PC-9 (cell line): ENCODE data around the gene C1orf94. TPM values are rescaled to one million over a fixed set of nuclear protein-coding genes. Genes with fewer than 3 reads are reported as not detected.

ENCODE experiments used
- BruUV-seq: library from RNA; stranded (reverse); fragments of 400-500 nt; replicated peaks from 2 replicates; lab custom pipeline; 2021; lab: Mats Ljungman, UMichigan
- CTCF ChIA-PET: fragments of 300-600 bp; sonication (Branson Sonifier 250); formaldehyde crosslinking; loops from one replicate; lab custom pipeline; 2022; ENCODE audit warnings: antibody characterized with exemption; lab: Charles Lee
- POLR2A ChIA-PET: fragments of 300-600 bp; sonication (Branson Sonifier 250); formaldehyde crosslinking; loops from one replicate; lab custom pipeline; 2022; ENCODE audit warnings: antibody characterized with exemption; ENCODE audit not compliant: unreplicated experiment; lab: Charles Lee
- DNase-seq, 2 experiments: peaks; one replicate each; pipeline versions ENCODE4 v3.0.0 to v3.0.0-alpha.2; 2015 to 2022; ENCODE audit warnings: mixed read lengths in 1 of 2
- H2AFZ ChIP-seq: fragments of 200-600 bp; sonication (generic); 2 replicates; pipeline ENCODE4 v1.8.1; 2017; ENCODE audit warnings: antibody characterized with exemption
- H3F3A ChIP-seq: fragments of 200-600 bp; sonication (generic); 2 replicates; pipeline ENCODE4 v1.8.1; 2017; ENCODE audit warnings: antibody characterized with exemption, mild to moderate bottlenecking, low read depth; ENCODE audit not compliant: insufficient read depth
- H3K27ac ChIP-seq: fragments of 200-600 bp; sonication (generic); 2 replicates; pipeline ENCODE4 v1.6.1; 2016; ENCODE audit warnings: mixed run types
- H3K27me3 ChIP-seq: fragments of 200-600 bp; sonication (generic); 2 replicates; pipeline ENCODE4 v1.6.1; 2016; ENCODE audit warnings: low read depth, mixed run types; ENCODE audit not compliant: insufficient read depth
- H3K36me3 ChIP-seq: fragments of 200-600 bp; sonication (generic); 2 replicates; pipeline ENCODE4 v1.6.1; 2016; ENCODE audit warnings: low read depth, mixed run types
- H3K4me1 ChIP-seq: fragments of 200-600 bp; sonication (generic); replicated peaks from 2 replicates; pipeline ENCODE4 v1.6.1; 2016; ENCODE audit warnings: mixed run types; ENCODE audit not compliant: insufficient read depth
- H3K4me2 ChIP-seq: fragments of 200-600 bp; sonication (generic); 2 replicates; pipeline ENCODE4 v1.6.1; 2017; ENCODE audit warnings: mixed run types
- H3K4me3 ChIP-seq: fragments of 200-600 bp; sonication (generic); 2 replicates; pipeline ENCODE4 v1.6.1; 2016; ENCODE audit warnings: mixed run types
- H3K79me2 ChIP-seq: fragments of 200-600 bp; sonication (generic); 2 replicates; pipeline ENCODE4 v1.6.1; 2017; ENCODE audit warnings: low read depth, mixed run types
- H3K9me2 ChIP-seq: fragments of 200-600 bp; sonication (generic); 2 replicates; pipeline ENCODE4 v1.8.1; 2017; ENCODE audit warnings: mild to moderate bottlenecking; ENCODE audit not compliant: insufficient read depth
- H3K9me3 ChIP-seq: fragments of 200-600 bp; sonication (generic); 2 replicates; pipeline ENCODE4 v1.8.1; 2016; ENCODE audit warnings: low read depth; ENCODE audit not compliant: insufficient read depth
- H4K20me1 ChIP-seq: fragments of 200-600 bp; sonication (generic); 2 replicates; pipeline ENCODE4 v1.8.1; 2017; ENCODE audit not compliant: insufficient read depth
- EZH2 ChIP-seq: fragments of 200-600 bp; sonication (generic); IDR thresholded peaks from 2 replicates; pipeline ENCODE4 v1.8.0; 2017; ENCODE audit warnings: antibody characterized with exemption, low read depth
- intact Hi-C: fragments of 100-400 bp; cut with micrococcal nuclease; formaldehyde crosslinking; loops from one replicate; pipeline ENCODE4 v1.10.0; 2022; ENCODE audit not compliant: unreplicated experiment
- total RNA-seq: library from RNA; stranded (reverse); gene quantifications from 2 replicates; pipeline ENCODE4 v1.2.3, GENCODE V29; 2021
- TF ChIP-seq, protein P1 (sequence below): fragments of 200-600 bp; sonication (generic); conservative IDR thresholded peaks from 2 replicates; pipeline ENCODE4 v1.6.1; 2017; ENCODE audit warnings: mixed run types, antibody characterized with exemption, mild to moderate bottlenecking, moderate library complexity

The C1orf94 gene
- total RNA-seq, 1 experiment from 2014 or later: not detected

DNA sequence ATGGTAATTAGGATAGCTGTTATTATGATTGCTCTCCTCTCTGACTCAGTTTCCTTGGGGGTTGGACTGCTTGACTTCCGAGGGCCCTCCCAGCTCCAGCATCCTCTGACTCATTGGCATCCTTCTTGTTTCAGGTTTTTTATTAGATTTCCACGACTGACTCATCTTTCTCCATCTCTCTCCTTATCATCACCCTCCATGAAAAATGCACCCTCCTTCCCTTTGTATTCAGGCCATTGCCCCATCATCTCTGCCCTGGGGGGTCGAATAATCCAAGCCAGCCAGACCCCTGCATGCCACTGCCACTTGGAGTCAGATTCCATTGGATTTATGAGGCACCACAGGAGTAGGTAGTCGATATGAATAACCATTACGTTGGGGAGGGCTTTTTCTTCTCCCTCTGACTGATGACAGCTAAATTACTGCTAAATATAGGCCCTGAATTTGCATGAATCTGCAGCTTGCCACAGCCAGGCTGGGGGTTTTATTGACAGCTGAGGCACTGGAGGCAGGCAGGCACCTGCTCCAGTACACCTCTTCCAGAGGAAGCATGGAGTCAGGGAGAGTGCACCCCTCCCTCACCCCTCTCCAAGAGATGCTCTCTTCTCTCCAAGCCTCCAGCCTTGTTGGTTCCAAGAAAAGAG lies 91.7 kb downstream of the C1orf94 start:
- Histone ChIP-seq H3K27me3 (peaks cover 34% of the 10 kb centered on the region), H3F3A (no peaks in the 10 kb centered on the region), H4K20me1 (no peaks in the 10 kb centered on the region), H3K9me3 (no peaks in the 10 kb centered on the region), H3K9me2 (no peaks in the 10 kb centered on the region), H2AFZ (no peak overlapping the region), H3K27ac (no peak overlapping the region), H3K4me2 (no peak overlapping the region), H3K4me3 (no peak overlapping the region), H3K79me2 (no peaks in the 10 kb centered on the region), H3K4me1 (no peaks in the 10 kb centered on the region), H3K36me3 (no peaks in the 10 kb centered on the region)
- TF ChIP-seq, protein P1, sequence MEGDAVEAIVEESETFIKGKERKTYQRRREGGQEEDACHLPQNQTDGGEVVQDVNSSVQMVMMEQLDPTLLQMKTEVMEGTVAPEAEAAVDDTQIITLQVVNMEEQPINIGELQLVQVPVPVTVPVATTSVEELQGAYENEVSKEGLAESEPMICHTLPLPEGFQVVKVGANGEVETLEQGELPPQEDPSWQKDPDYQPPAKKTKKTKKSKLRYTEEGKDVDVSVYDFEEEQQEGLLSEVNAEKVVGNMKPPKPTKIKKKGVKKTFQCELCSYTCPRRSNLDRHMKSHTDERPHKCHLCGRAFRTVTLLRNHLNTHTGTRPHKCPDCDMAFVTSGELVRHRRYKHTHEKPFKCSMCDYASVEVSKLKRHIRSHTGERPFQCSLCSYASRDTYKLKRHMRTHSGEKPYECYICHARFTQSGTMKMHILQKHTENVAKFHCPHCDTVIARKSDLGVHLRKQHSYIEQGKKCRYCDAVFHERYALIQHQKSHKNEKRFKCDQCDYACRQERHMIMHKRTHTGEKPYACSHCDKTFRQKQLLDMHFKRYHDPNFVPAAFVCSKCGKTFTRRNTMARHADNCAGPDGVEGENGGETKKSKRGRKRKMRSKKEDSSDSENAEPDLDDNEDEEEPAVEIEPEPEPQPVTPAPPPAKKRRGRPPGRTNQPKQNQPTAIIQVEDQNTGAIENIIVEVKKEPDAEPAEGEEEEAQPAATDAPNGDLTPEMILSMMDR: no peak
- no peak for TF ChIP-seq EZH2
- no TSS peak for BruUV-seq
- ChIA-PET POLR2A (no interaction called here), CTCF (no interaction called here)
- DNase-seq: no peak
- intact Hi-C loops: no loop called here

Other genes with a start within 250 kb of the C1orf94 start
- not detected in 2 replicates for gene CSMD2, start 11.7 kb upstream of the C1orf94 start, total RNA-seq